ENCODE measurements around the gene TSHZ3. TPM values are rescaled to one million over a fixed set of nuclear protein-coding genes. Genes with fewer than 3 reads are reported as not detected.

Gene TSHZ3
- total RNA-seq, 1 experiment from 2014 or later, result 0.05 TPM

DNA sequence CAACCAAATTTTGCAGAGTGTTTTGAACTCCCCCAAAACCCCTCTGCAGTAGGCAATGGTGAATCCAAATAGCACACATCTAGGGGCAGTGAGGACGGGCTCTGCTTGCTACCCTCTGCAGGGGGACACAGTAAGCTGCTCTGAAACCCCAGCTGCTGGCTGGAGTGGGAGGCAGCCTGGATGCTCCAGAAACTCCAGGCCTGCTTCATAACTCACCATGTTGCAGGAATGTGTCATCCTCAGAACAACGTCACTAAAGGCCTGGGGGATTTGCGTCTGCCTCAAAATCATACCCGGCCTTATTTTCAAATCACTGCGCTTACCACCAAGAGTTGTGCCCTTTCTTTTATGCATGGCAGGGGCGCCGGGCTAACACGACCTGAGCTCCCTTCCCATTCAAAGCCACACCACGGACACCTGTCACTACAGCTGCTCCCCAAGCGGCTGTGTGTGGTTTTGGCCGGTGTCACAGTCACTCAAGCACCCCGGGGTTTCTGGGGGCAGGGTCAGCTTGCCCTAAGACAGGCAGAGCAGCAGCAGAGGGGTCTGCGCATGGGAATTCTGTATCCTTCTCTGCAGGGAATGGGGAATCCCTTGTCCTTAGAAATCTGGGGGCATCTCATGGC lies 93.9 kb downstream of the TSHZ3 start (continued):
- TF ChIP-seq, protein P1, sequence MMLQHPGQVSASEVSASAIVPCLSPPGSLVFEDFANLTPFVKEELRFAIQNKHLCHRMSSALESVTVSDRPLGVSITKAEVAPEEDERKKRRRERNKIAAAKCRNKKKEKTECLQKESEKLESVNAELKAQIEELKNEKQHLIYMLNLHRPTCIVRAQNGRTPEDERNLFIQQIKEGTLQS (IDR thresholded peaks at IDR 0.05), result no peak
- TF ChIP-seq ZNF274 (IDR thresholded peaks at IDR 0.05; ENCODE audit: low read depth, low read length) (no peak), CEBPB (IDR thresholded peaks at IDR 0.05; ENCODE audit: low read depth) (no peak)

DNA sequence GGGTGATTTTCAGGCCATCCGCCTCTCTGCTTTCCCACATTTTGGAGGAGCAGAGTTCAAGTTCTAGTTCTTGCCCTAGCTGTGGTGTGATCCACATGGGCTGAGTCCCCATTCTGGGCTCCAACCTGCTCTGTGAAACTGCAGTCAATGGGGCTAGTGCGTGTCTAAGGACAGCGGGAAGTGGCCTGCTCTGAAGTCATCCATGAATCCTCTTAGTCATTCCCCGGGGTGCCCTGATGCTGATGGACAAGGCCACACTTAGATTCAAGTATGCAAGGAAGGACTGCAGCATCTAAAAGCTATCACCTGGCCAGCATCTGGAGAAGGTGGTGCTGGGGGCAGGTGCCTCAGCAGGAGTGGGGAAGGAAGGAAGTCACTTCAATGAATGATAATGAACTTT lies 94.6 kb downstream of the TSHZ3 start:
- ChIA-PET CTCF (no interaction called here), POLR2A (no interaction called here), RAD21 (ENCODE audit: low non-redundant PET in 1 of 2, low total read pairs in 2 of 2, uncharacterized antibody in 2 of 2, unreplicated experiment in 2 of 2) (no interaction called here)
- Histone ChIP-seq H3K4me3 (replicated peaks in 1 of 2; ENCODE audit: low read depth in 1 of 2, low read length in 2 of 2) (no peak overlapping the region), H3K9me3 (ENCODE audit: control insufficient read depth in 1 of 2, insufficient read depth in 1 of 2, low read depth in 1 of 2, low read length in 2 of 2) (peaks cover 10 to 20% of the 10 kb centered on the region in 2 experiments; a peak in 3 of 4 replicates), H3K9me2 (ENCODE audit: insufficient read depth) (no peaks in the 10 kb centered on the region), H2AFZ (ENCODE audit: low read depth, low read length, poor library complexity, severe bottlenecking) (no peak overlapping the region), H3K36me3 (ENCODE audit: control insufficient read depth in 1 of 2, insufficient read depth in 2 of 2, low read length in 2 of 2) (no peaks in the 10 kb centered on the region), H3K4me2 (ENCODE audit: low read length) (no peak overlapping the region), H3K4me1 (ENCODE audit: control insufficient read depth in 1 of 2, insufficient read depth in 2 of 2, low read length in 2 of 2) (no peaks in the 10 kb centered on the region), H3K9ac (ENCODE audit: low read length) (no peak overlapping the region), H3K79me2 (ENCODE audit: insufficient read depth, low read length) (no peaks in the 10 kb centered on the region), H3K27ac (ENCODE audit: low read depth, low read length) (no peak overlapping the region), H3K27me3 (ENCODE audit: insufficient read depth, low read length) (no peaks in the 10 kb centered on the region), H4K20me1 (ENCODE audit: insufficient read depth) (no peaks in the 10 kb centered on the region)
- no peak for DNase-seq (ENCODE audit: low read depth, low spot score)
- no TSS peak for BruUV-seq (replicated peaks)
- intact Hi-C loops (cut with micrococcal nuclease), result no loop called here
- TF ChIP-seq CEBPB (IDR thresholded peaks at IDR 0.05; ENCODE audit: low read depth) (no peak), ZBTB33 (IDR thresholded peaks at IDR 0.05; ENCODE audit: extremely low read depth, insufficient replicate concordance, low read length) (no peak), CBX3 (IDR thresholded peaks at IDR 0.05; ENCODE audit: low read depth) (no peak), ZFX (IDR thresholded peaks at IDR 0.05) (no peak), FOSL1 (IDR thresholded peaks at IDR 0.05; ENCODE audit: low read depth) (no peak), EZH2phosphoT487 (IDR thresholded peaks at IDR 0.05; ENCODE audit: borderline replicate concordance) (no peak), MAX (IDR thresholded peaks at IDR 0.05) (no peak), SP1 (IDR thresholded peaks at IDR 0.05; ENCODE audit: low read depth) (no peak), SRF (IDR thresholded peaks at IDR 0.05; ENCODE audit: low read depth) (no peak), ELF1 (IDR thresholded peaks at IDR 0.05; ENCODE audit: borderline replicate concordance, low read depth) (no peak), EZH2 (IDR thresholded peaks at IDR 0.05) (no peak), ZNF274 (IDR thresholded peaks at IDR 0.05; ENCODE audit: low read depth, low read length) (no peak), POLR2A (IDR thresholded peaks at IDR 0.05; ENCODE audit: borderline replicate concordance, extremely low read depth, insufficient read depth, insufficient read length) (no peak), EGR1 (IDR thresholded peaks at IDR 0.05; ENCODE audit: low read depth) (no peak), JUND (IDR thresholded peaks at IDR 0.05) (no peak), RAD21 (IDR thresholded peaks at IDR 0.05; ENCODE audit: low read depth) (no peak)
- TF ChIP-seq, protein P1 (IDR thresholded peaks at IDR 0.05), result no peak
- TF ChIP-seq, protein P2, sequence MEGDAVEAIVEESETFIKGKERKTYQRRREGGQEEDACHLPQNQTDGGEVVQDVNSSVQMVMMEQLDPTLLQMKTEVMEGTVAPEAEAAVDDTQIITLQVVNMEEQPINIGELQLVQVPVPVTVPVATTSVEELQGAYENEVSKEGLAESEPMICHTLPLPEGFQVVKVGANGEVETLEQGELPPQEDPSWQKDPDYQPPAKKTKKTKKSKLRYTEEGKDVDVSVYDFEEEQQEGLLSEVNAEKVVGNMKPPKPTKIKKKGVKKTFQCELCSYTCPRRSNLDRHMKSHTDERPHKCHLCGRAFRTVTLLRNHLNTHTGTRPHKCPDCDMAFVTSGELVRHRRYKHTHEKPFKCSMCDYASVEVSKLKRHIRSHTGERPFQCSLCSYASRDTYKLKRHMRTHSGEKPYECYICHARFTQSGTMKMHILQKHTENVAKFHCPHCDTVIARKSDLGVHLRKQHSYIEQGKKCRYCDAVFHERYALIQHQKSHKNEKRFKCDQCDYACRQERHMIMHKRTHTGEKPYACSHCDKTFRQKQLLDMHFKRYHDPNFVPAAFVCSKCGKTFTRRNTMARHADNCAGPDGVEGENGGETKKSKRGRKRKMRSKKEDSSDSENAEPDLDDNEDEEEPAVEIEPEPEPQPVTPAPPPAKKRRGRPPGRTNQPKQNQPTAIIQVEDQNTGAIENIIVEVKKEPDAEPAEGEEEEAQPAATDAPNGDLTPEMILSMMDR (IDR thresholded peaks at IDR 0.05 in 2 of 3, conservative IDR thresholded peaks at IDR 0.05 in 1 of 3; ENCODE audit: borderline replicate concordance in 1 of 3, insufficient read depth in 1 of 3, low read depth in 2 of 3, low read length in 2 of 3), result no peak
- no peak for ATAC-seq

All from HCT116 (cell line).